ENCODE data around the gene TRIM3.

DNA sequence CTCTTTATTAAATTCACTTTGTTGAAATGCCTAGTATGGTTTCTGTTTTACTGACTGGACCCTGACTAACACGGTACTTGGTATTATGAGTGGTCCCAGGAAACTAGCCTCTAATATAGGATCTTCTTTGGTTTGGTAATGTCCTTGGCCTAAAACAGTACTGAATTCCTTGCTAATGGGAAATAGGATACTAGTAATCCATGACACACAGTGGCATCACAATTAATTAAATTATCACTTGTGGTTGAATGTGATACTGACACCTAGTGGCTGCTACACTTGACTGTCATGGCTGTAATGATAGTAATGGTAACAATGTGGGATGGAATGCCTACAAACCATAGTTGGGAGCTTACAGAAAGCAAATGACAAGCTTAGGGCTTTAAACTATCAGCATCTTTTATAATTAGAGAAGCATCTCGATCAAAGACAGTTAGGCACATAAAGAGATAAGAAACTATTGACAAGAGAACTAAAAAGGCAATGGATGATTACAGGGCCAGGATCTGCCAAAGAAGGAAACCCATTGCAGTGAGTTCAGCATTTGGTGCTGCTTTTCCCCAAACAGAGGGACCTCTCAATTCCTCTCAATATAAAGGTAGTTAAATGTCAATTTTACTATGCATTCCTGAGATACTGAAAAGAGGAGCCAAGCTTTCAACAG is 32.0 kb upstream of the TRIM3 start:
- TF ChIP-seq, protein P1, sequence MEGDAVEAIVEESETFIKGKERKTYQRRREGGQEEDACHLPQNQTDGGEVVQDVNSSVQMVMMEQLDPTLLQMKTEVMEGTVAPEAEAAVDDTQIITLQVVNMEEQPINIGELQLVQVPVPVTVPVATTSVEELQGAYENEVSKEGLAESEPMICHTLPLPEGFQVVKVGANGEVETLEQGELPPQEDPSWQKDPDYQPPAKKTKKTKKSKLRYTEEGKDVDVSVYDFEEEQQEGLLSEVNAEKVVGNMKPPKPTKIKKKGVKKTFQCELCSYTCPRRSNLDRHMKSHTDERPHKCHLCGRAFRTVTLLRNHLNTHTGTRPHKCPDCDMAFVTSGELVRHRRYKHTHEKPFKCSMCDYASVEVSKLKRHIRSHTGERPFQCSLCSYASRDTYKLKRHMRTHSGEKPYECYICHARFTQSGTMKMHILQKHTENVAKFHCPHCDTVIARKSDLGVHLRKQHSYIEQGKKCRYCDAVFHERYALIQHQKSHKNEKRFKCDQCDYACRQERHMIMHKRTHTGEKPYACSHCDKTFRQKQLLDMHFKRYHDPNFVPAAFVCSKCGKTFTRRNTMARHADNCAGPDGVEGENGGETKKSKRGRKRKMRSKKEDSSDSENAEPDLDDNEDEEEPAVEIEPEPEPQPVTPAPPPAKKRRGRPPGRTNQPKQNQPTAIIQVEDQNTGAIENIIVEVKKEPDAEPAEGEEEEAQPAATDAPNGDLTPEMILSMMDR (IDR thresholded peaks at IDR 0.05; ENCODE audit: low read depth, low read length) = peak; percentile 85
- TF ChIP-seq EZH2phosphoT487 (IDR thresholded peaks at IDR 0.05; ENCODE audit: low read depth) = no peak

All from OCI-LY3 (cell line).